ENCODE data around the gene CPTP. TPM values are rescaled to one million over a fixed set of nuclear protein-coding genes. Genes with fewer than 3 reads are reported as not detected.

The CPTP gene
- 17.6 TPM for polyA plus RNA-seq (2013, experiment 1 of 2; ENCODE audit: insufficient read length)
- 18.1 TPM for polyA plus RNA-seq (2013, experiment 2 of 2; ENCODE audit: insufficient read length)

- peak; percentile 89 for DNase-seq
These were observed at the start of gene CPTP, which contains the start of gene INTS11 for GRCh38 chr1:1324524-1325287. TSS of gene CPTP (plus strand) at chr1:1324802. CDS start at chr1:1326911, 2,109 bp downstream. TSS of gene INTS11 (minus strand) at chr1:1324660. CDS start at chr1:1324608, 52 bp downstream.

GRCh38 chr1:1274931-1275431 lies 49.6 kb upstream of the CPTP start:
- DNase-seq: no peak

GRCh38 chr1:1275836-1276235 lies 48.8 kb upstream of the CPTP start:
- peak; percentile 43 for DNase-seq

DNA sequence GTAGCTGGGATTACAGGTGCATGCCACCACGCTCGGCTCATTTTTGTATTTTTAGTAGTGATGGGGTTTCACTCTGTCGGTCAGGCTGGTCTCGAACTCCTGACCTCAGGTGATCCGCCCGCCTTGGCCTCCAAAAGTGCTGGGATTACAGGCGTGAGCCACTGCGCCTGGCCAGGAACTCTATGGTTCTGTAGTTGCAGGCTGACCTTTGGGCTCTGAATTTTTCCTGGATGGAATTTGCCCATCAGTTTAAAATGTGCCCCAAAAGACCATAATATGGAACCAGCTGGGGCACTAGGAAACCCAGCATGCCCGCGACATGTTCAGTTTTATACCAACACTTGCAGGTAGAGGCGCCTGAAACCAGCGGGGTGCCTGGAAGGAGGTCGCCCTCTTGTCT lies 46.0 kb upstream of the CPTP start:
- no peak for DNase-seq

GRCh38 chr1:1279028-1279427 lies 45.6 kb upstream of the CPTP start:
- DNase-seq: no peak

GRCh38 chr1:1280782-1281481 lies 43.7 kb upstream of the CPTP start:
- no peak for DNase-seq

- DNase-seq: no peak
These were observed 42.9 kb upstream of the CPTP start for GRCh38 chr1:1281533-1282321.

- DNase-seq: no peak
These were observed 41.6 kb upstream of the CPTP start for GRCh38 chr1:1282998-1283397.

GRCh38 chr1:1283821-1284220 lies 40.8 kb upstream of the CPTP start:
- DNase-seq: no peak

- DNase-seq: no peak
These were observed 40.1 kb upstream of the CPTP start for GRCh38 chr1:1284221-1285101.

GRCh38 chr1:1285102-1285571 lies 39.5 kb upstream of the CPTP start:
- no peak for DNase-seq

DNA sequence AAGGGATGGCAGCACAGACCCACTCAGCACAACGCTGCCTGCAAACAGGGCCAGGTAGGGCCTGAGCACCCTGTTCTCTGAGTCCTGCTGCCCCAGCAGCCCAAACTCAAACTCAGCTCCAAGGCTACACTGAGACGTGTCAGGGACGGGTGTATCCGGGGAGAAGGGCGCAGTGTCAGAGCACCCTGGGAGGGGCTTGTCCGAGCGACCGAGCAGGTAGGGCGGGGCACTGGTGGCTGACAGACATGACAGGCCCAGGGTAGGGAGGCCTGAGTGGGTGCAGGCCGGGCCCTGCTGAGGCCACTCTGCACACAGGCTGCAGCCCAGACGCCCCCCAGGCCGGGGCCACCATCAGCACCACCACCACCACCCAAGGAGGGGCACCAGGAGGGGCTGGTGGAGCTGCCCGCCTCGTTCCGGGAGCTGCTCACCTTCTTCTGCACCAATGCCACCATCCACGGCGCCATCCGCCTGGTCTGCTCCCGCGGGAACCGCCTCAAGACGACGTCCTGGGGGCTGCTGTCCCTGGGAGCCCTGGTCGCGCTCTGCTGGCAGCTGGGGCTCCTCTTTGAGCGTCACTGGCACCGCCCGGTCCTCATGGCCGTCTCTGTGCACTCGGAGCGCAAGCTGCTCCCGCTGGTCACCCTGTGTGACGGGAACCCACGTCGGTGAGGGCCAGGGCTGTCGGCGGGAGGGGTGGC lies 38.8 kb upstream of the CPTP start:
- no peak for DNase-seq

GRCh38 chr1:1286313-1287261 lies 38.0 kb upstream of the CPTP start:
- no peak for DNase-seq

DNA sequence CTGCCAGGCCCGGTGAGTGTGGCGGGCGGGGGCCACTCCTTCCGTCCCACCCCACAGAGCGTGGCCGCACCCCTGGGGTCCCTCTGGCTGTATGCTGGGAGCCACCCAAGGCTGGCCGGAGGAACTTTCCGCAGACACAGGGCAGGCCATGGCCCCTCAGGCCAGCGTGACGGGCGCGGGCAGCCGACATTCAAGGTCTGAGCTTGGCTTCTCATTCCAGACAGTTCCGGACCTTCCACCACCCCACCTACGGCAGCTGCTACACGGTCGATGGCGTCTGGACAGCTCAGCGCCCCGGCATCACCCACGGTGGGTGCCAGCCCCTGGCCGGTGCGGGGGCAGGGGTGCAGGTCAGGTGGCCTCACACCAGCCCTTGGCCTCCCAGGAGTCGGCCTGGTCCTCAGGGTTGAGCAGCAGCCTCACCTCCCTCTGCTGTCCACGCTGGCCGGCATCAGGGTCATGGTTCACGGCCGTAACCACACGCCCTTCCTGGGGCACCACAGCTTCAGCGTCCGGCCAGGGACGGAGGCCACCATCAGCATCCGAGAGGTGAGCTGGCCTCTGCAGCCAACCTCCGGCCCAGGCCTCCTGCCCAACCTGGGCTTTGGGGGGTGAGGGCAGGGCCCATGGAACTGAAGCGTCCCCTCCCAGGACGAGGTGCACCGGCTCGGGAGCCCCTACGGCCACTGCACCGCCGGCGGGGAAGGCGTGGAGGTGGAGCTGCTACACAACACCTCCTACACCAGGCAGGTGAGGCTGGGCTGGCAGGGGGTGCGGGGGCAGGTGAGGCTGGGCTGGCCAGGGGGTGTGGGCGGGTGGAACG lies 37.1 kb upstream of the CPTP start:
- DNase-seq: no peak

DNA sequence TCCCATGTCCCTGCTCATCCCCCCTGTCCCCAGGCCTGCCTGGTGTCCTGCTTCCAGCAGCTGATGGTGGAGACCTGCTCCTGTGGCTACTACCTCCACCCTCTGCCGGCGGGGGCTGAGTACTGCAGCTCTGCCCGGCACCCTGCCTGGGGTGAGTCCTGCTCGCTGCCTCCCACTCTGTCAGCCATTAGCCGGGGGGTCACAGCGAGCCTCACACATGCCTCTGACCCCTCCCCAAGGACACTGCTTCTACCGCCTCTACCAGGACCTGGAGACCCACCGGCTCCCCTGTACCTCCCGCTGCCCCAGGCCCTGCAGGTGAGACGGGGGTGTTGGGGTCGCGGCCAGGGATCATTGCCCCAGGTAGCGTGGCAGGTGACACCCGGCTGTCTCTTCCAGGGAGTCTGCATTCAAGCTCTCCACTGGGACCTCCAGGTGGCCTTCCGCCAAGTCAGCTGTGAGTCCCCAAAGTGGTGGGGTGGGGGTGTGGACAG lies 34.3 kb upstream of the CPTP start:
- DNase-seq: peak; percentile 36

DNA sequence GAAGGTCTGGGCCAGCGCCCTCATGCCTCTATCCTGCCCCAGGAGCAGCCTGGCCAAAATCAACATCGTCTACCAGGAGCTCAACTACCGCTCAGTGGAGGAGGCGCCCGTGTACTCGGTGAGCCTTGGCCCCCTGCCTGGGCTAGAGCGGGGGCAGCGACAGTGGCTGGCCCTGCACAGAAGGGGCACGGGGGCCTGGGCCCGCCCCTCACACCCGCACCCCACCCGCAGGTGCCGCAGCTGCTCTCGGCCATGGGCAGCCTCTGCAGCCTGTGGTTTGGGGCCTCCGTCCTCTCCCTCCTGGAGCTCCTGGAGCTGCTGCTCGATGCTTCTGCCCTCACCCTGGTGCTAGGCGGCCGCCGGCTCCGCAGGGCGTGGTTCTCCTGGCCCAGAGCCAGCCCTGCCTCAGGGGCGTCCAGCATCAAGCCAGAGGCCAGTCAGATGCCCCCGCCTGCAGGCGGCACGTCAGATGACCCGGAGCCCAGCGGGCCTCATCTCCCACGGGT lies 33.5 kb upstream of the CPTP start:
- DNase-seq: no peak

DNA sequence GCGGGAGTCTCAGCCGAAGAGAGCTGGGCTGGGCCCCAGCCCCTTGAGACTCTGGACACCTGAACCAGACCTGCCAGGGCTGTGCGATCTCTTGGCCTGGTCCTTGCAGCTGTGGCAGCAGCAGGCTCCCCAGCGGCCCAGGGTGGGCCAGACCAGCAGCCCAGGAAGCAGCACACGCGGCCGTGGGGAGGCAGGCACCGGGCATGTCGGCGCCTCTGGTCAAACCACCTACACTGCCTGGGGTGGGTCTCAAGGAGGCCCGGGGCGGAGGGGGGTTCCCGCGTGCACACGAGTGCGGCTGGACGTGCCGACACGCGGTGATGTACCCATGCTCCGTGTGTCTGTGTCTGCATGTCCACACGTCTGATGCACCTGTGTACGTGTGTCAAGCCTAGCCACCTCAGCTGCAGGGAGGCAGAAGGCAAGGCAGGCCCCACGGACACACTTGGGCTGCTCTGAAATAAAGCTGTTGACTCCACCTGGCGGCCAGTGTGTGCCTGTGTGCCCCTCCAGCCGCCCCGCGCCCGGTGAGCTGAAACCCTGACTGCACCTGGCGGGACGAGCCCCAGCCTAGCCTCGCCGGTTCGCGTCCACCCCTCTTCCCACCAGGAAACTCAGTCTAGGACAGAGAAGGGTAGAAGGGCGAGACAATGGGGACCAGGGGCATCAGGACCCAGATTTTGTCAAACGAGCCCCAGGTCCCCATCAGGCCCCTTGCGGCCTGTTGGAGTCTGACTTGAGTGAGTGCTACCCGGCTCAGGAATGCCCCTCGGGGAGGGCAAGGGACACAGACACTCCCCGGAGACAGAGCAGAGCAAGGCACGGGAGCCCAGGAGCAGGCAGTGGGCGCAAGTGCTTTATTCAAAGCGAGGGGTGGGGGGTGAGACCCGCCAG lies 32.8 kb upstream of the CPTP start:
- peak; percentile 61 for DNase-seq
